ENCODE results near the gene GALT. TPM values are rescaled to one million over a fixed set of nuclear protein-coding genes. Genes with fewer than 3 reads are reported as not detected.

The GALT gene
- total RNA-seq, 2 donors from 2014 or later: 44.3 to 49.3 TPM

DNA sequence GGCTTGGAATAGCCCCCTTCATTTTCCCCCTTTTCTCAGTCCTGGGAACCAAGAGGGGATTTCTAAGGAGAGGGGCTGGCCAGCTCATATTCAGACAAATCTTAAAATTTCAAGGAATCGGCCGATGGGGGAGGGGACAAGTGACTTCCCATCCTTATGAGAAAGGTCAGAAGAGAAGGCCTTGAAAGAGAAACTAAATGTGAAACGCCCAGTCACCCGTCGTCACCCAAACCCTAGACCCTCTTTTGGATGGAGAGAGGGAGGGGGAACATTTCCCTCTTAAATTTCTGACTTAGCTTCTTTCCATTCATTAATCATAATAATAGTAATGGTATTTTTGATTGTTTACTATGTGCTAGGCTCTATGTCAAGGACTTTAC, 45.5 kb downstream of the GALT start:
- no peak for DNase-seq
- Histone ChIP-seq H3K4me1 (ENCODE audit: control insufficient read depth, insufficient read depth, low read length) (no peaks in the 10 kb centered on the region), H3K36me3 (ENCODE audit: control insufficient read depth, insufficient read depth, low read length) (no peaks in the 10 kb centered on the region), H3K27ac (ENCODE audit: low read depth, low read length) (no peak overlapping the region), H3K9me3 (ENCODE audit: control insufficient read depth, low read length) (peaks cover 5% of the 10 kb centered on the region), H3K4me3 (ENCODE audit: low read length) (no peak overlapping the region), H3K27me3 (ENCODE audit: control insufficient read depth, insufficient read depth, low read length, poor library complexity, severe bottlenecking) (no peaks in the 10 kb centered on the region), H3K9ac (ENCODE audit: extremely low read depth, low read length, poor library complexity, severe bottlenecking) (no peak overlapping the region)
- TF ChIP-seq, protein P1, sequence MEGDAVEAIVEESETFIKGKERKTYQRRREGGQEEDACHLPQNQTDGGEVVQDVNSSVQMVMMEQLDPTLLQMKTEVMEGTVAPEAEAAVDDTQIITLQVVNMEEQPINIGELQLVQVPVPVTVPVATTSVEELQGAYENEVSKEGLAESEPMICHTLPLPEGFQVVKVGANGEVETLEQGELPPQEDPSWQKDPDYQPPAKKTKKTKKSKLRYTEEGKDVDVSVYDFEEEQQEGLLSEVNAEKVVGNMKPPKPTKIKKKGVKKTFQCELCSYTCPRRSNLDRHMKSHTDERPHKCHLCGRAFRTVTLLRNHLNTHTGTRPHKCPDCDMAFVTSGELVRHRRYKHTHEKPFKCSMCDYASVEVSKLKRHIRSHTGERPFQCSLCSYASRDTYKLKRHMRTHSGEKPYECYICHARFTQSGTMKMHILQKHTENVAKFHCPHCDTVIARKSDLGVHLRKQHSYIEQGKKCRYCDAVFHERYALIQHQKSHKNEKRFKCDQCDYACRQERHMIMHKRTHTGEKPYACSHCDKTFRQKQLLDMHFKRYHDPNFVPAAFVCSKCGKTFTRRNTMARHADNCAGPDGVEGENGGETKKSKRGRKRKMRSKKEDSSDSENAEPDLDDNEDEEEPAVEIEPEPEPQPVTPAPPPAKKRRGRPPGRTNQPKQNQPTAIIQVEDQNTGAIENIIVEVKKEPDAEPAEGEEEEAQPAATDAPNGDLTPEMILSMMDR (conservative IDR thresholded peaks at IDR 0.05): no peak
- 93 to 100% methylated on average over 2 to 3 of the region's 5 CpGs for WGBS, 2 experiments (ENCODE audit: insufficient coverage in 1 of 2, insufficient read length in 1 of 2)
- Mint-ChIP-seq H3K9me3 (no peaks in the 10 kb centered on the region), H3K4me3 (no peak overlapping the region), H3K27me3 (ENCODE audit: insufficient read depth) (peaks cover 7% of the 10 kb centered on the region), H3K36me3 (ENCODE audit: low read depth) (no peaks in the 10 kb centered on the region), H3K4me1 (peaks cover 4% of the 10 kb centered on the region), H3K27ac (no peak overlapping the region)

DNA sequence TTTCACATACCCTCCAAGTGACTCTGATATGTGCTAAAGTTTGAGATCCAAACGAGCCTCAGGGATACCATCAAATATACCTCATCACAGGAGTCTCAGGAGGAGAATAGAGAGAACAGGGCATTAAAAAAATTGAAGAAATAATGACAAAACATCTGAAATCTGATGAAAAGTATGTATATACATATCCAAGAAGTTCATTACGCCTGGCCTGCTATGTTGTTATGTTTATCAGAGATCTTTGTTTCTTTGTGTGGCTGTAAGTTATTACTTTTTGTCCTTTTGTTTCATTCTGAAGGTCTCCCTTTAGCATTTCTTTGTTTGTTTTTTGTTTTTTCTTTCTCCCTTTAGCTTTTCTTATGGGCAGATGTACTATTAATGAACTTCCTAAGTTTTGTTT, 47.1 kb downstream of the GALT start:
- Mint-ChIP-seq H3K9me3 (no peaks in the 10 kb centered on the region), H3K4me3 (no peak overlapping the region), H3K36me3 (ENCODE audit: low read depth) (no peaks in the 10 kb centered on the region), H3K4me1 (peaks cover 4% of the 10 kb centered on the region), H3K27me3 (ENCODE audit: insufficient read depth) (peaks cover 17% of the 10 kb centered on the region), H3K27ac (no peak overlapping the region)
- Histone ChIP-seq H3K9me3 (ENCODE audit: control insufficient read depth, low read length) (peaks cover 5% of the 10 kb centered on the region), H3K27ac (ENCODE audit: low read depth, low read length) (no peak overlapping the region), H3K9ac (ENCODE audit: extremely low read depth, low read length, poor library complexity, severe bottlenecking) (no peak overlapping the region), H3K4me3 (ENCODE audit: low read length) (no peak overlapping the region), H3K27me3 (ENCODE audit: control insufficient read depth, insufficient read depth, low read length, poor library complexity, severe bottlenecking) (peaks cover 6% of the 10 kb centered on the region), H3K36me3 (ENCODE audit: control insufficient read depth, insufficient read depth, low read length) (no peaks in the 10 kb centered on the region), H3K4me1 (ENCODE audit: control insufficient read depth, insufficient read depth, low read length) (no peaks in the 10 kb centered on the region)
- WGBS, 2 experiments (ENCODE audit: insufficient coverage in 1 of 2, insufficient read length in 1 of 2): 80% methylated on average over 2 of the region's 2 CpGs; no CpG with 5 or more reads in 1 of the 2 experiments
- DNase-seq: no peak
- TF ChIP-seq, protein P1 (conservative IDR thresholded peaks at IDR 0.05): no peak

DNA sequence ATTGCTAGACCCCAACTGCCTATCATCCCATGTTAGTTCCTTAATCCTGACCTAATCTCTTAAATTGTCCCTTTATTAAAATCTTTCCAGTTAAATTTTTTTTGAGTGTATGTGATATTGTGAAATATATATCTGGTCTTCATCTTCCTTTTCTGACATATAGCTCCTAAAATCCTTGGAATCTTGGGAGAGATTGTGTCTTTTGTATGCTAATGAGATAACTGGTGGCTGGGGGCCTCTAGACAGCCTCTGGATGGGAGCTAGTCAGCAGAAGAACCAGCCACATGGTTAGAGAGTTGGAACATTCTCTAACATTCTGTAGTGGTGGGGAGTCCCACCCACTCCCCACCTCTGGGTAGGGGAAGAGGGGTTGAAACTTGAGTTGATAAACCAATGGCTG, 48.3 kb downstream of the GALT start:
- Mint-ChIP-seq H3K4me3 (no peak overlapping the region), H3K9me3 (no peaks in the 10 kb centered on the region), H3K4me1 (peaks cover 4% of the 10 kb centered on the region), H3K27me3 (ENCODE audit: insufficient read depth) (peaks cover 29% of the 10 kb centered on the region), H3K27ac (no peak overlapping the region), H3K36me3 (ENCODE audit: low read depth) (no peaks in the 10 kb centered on the region)
- TF ChIP-seq, protein P1 (conservative IDR thresholded peaks at IDR 0.05): no peak
- peaks cover 5% of the 10 kb centered on the region for H3K9me3 ChIP-seq (ENCODE audit: control insufficient read depth, low read length)
- H3K36me3 ChIP-seq (ENCODE audit: control insufficient read depth, insufficient read depth, low read length): no peaks in the 10 kb centered on the region
- H3K27ac ChIP-seq (ENCODE audit: low read depth, low read length): no peak overlapping the region
- DNase-seq: no peak
- peaks cover 19% of the 10 kb centered on the region for H3K27me3 ChIP-seq (ENCODE audit: control insufficient read depth, insufficient read depth, low read length, poor library complexity, severe bottlenecking)
- H3K4me3 ChIP-seq (ENCODE audit: low read length): no peak overlapping the region
- H3K4me1 ChIP-seq (ENCODE audit: control insufficient read depth, insufficient read depth, low read length): no peaks in the 10 kb centered on the region
- H3K9ac ChIP-seq (ENCODE audit: extremely low read depth, low read length, poor library complexity, severe bottlenecking): no peak overlapping the region

Other genes starting within 250 kb of the GALT start
- gene FAM219A, start 188.1 kb upstream of the GALT start, total RNA-seq: 10 to 100 TPM; 17.1 to 19.6 TPM
- 1 to 10 TPM; 2.5 to 4.1 TPM for gene DNAI1, start 187.9 kb upstream of the GALT start, total RNA-seq
- 10 to 100 TPM in 1 of 2 donors, 1 to 10 TPM in 1; 7.1 to 14.5 TPM for gene ENHO, start 123.7 kb upstream of the GALT start, total RNA-seq
- 1 to 10 TPM in 1 of 2 donors, under 1 TPM in 1; 0.53 to 1.6 TPM for gene CNTFR, start 57.0 kb upstream of the GALT start, total RNA-seq
- 10 to 100 TPM; 19.3 to 22.4 TPM for gene RPP25L, start 34.6 kb upstream of the GALT start, total RNA-seq
- gene DCTN3, start 26.2 kb upstream of the GALT start, total RNA-seq: 10 to 100 TPM; 51.9 to 53.6 TPM
- gene ARID3C, start 17.6 kb upstream of the GALT start, total RNA-seq: under 1 TPM; 0.31 to 0.80 TPM
- 10 to 100 TPM; 49.1 to 49.4 TPM for gene SIGMAR1, start 8.9 kb upstream of the GALT start, total RNA-seq
- 10 to 100 TPM in 1 of 2 donors, 1 to 10 TPM in 1; 6.9 to 12.7 TPM for gene IL11RA, start 5.5 kb downstream of the GALT start, total RNA-seq
- not detected for gene CCL27, start 16.0 kb downstream of the GALT start, total RNA-seq
- gene CCL19, start 44.6 kb downstream of the GALT start, total RNA-seq: not detected
- not detected for gene CCL21, start 63.5 kb downstream of the GALT start, total RNA-seq

Measured in endodermal cell (in vitro differentiated cells).